ENCODE data around the gene RFFL. TPM values are rescaled to one million over a fixed set of nuclear protein-coding genes. Genes with fewer than 3 reads are reported as not detected.

The RFFL gene
- total and polyA plus RNA-seq, 7 donors: 7.0 to 39.5 (median 23.6) TPM

DNA sequence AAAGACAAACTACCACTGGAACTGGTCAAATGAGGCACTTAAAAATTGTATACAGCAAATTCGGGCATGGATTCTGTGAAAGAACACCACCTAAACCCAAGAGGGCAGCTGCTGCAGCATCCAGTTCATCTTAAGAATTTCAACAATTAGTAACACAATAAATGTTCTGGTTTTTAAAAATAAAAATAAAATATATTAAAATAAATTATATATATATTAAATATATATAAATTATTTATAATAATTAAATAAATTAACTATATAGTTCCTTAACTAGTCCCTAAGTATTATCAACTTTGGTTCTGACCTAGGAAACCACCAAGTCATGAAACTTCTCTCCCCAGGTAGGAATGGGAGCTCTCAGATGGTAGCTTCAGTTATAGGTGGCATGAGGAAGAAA, 13.4 kb upstream of the RFFL start:
- H3K27ac ChIP-seq: no peak overlapping the region
- no peak overlapping the region for H3K4me3 ChIP-seq
- H3K9me3 ChIP-seq: no peaks in the 10 kb centered on the region
- intact Hi-C loops (cut with DNase I): no loop called here
- no peaks in the 10 kb centered on the region for H3K27me3 ChIP-seq (ENCODE audit: insufficient read depth in 3 of 3, low read length in 2 of 3)
- no peaks in the 10 kb centered on the region for H3K36me3 ChIP-seq (ENCODE audit: insufficient read depth in 1 of 2, low read depth in 1 of 2)
- TF ChIP-seq, protein P1, sequence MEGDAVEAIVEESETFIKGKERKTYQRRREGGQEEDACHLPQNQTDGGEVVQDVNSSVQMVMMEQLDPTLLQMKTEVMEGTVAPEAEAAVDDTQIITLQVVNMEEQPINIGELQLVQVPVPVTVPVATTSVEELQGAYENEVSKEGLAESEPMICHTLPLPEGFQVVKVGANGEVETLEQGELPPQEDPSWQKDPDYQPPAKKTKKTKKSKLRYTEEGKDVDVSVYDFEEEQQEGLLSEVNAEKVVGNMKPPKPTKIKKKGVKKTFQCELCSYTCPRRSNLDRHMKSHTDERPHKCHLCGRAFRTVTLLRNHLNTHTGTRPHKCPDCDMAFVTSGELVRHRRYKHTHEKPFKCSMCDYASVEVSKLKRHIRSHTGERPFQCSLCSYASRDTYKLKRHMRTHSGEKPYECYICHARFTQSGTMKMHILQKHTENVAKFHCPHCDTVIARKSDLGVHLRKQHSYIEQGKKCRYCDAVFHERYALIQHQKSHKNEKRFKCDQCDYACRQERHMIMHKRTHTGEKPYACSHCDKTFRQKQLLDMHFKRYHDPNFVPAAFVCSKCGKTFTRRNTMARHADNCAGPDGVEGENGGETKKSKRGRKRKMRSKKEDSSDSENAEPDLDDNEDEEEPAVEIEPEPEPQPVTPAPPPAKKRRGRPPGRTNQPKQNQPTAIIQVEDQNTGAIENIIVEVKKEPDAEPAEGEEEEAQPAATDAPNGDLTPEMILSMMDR (IDR thresholded peaks at IDR 0.05): no peak
- no peak for ATAC-seq
- no peak for DNase-seq
- no peaks in the 10 kb centered on the region for H3K4me1 ChIP-seq
- 88 to 93% (median 93%) methylated on average over 1 of the region's 1 CpG for WGBS, 3 donors

DNA sequence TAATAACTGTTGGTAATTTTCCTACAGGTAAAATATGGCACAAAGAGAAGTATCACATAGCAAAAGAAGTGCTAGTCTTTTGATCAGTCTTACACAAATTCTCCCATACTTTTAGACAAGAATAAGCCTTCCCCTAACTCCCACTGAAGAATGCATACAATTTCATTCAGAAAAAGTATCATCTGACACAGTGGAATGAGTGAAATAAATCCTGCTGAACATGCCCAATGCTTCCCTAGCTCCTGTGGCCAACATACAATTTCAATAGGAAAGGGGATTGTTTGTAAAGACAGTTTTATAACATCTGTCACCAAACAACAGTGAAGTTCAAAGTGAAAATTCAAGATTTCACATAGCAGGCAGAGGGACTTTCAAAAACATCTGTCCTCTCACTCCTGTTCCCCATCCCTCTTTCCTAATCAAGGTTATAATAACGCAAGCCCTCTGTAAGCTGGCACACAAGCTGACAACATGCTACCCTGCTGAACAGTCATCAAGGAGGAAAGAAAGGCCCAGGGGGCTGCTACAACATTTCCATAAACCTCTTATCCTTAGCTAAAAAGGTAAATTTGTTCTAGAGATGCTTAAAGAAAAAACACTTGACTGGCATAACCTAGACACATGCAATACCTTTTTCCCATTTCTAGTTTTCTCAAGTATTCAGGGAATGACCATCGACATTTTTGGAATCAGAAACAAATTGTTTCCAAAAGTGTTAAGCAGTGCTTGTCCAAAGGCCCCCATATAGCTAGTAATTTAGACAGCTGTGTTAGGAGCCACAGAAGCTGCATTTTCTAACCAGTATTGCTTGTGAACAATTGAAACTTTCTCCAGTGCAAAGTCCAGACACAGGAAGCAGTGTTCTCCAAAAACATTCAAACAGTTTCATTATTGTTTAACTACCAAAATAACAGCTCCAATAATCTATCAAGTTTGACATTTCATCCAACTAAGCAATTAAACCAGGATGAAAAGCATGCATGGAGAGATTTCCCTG, 11.5 kb upstream of the RFFL start:
- no peak for ATAC-seq
- no peaks in the 10 kb centered on the region for H3K9me3 ChIP-seq
- DNase-seq: no peak
- 53 to 70% (median 56%) methylated on average over 2 of the region's 2 CpGs for WGBS, 3 donors
- TF ChIP-seq, protein P1 (IDR thresholded peaks at IDR 0.05): no peak
- no peaks in the 10 kb centered on the region for H3K36me3 ChIP-seq (ENCODE audit: insufficient read depth in 1 of 2, low read depth in 1 of 2)
- H3K4me1 ChIP-seq: no peaks in the 10 kb centered on the region
- H3K27me3 ChIP-seq (ENCODE audit: insufficient read depth in 3 of 3, low read length in 2 of 3): no peaks in the 10 kb centered on the region
- H3K27ac ChIP-seq: no peak overlapping the region
- no peak overlapping the region for H3K4me3 ChIP-seq
- intact Hi-C loops (cut with DNase I): no loop called here

GRCh38 chr17:35073991-35074627, 10.6 kb upstream of the RFFL start:
- no peak overlapping the region for H3K4me3 ChIP-seq
- ATAC-seq: no peak
- WGBS, 3 donors: 76 to 78% (median 76%) methylated on average over 5 of the region's 5 CpGs
- no peak for DNase-seq
- no peaks in the 10 kb centered on the region for H3K9me3 ChIP-seq
- TF ChIP-seq, protein P1 (IDR thresholded peaks at IDR 0.05): no peak
- intact Hi-C loops (cut with DNase I): no loop called here
- H3K4me1 ChIP-seq: no peaks in the 10 kb centered on the region
- no peaks in the 10 kb centered on the region for H3K27me3 ChIP-seq (ENCODE audit: insufficient read depth in 3 of 3, low read length in 2 of 3)
- no peaks in the 10 kb centered on the region for H3K36me3 ChIP-seq (ENCODE audit: insufficient read depth in 1 of 2, low read depth in 1 of 2)
- H3K27ac ChIP-seq: no peak overlapping the region

DNA sequence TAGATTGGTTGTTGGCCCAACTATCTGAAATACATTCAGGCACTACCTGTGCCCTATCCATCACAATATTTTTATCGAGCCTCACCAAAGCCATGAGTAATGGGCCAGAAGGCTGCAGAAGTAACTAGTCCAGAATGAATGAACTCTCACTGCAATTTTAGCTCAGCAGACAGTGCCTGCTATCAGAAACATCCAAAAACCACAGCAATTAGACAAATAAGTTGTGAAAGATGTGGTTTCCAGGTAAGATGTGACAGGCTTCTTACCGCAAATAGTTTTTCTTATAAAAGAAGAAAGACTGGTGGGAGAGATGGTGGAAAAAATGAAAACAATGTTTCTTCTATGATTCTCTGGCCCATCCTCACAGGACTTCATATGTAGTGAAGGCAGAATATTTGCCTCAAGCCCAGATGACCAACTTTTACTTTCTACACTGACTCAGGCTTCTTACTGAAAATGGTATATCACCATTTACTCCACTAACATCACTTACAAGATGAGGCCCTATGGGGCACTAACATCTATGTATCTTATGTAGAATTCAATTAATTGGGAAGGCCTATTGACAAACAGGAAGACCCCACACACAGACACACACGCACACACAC, 9.8 kb upstream of the RFFL start:
- no peaks in the 10 kb centered on the region for H3K27me3 ChIP-seq (ENCODE audit: insufficient read depth in 3 of 3, low read length in 2 of 3)
- H3K27ac ChIP-seq: no peak overlapping the region
- H3K9me3 ChIP-seq: no peaks in the 10 kb centered on the region
- intact Hi-C loops (cut with DNase I): no loop called here
- TF ChIP-seq, protein P1 (IDR thresholded peaks at IDR 0.05): no peak
- DNase-seq (no peak), ATAC-seq (no peak)
- H3K4me3 ChIP-seq: no peak overlapping the region
- no peaks in the 10 kb centered on the region for H3K36me3 ChIP-seq (ENCODE audit: insufficient read depth in 1 of 2, low read depth in 1 of 2)
- H3K4me1 ChIP-seq: no peaks in the 10 kb centered on the region
- WGBS, 3 donors: 94 to 98% (median 95%) methylated on average over 3 of the region's 3 CpGs

Measured in psoas muscle (tissue), 8 donors.